Rectal smooth muscle tissue (tissue), 1 donor: Measurements from ENCODE around the gene GALNT9.

Experiments
- H3K27ac ChIP-seq: one replicate; pipeline ENCODE4 v1.7.0; 2013; ENCODE audit warnings: low read depth, low read length, inconsistent platforms
- H3K27me3 ChIP-seq: one replicate; pipeline ENCODE4 v1.7.0; 2013; ENCODE audit warnings: low read length; ENCODE audit not compliant: control insufficient read depth, insufficient read depth
- H3K36me3 ChIP-seq: one replicate; pipeline ENCODE4 v1.7.0; 2013; ENCODE audit warnings: low read length; ENCODE audit not compliant: control insufficient read depth, insufficient read depth
- H3K4me1 ChIP-seq: one replicate; pipeline ENCODE4 v1.7.0; 2013; ENCODE audit warnings: low read length; ENCODE audit not compliant: control insufficient read depth, insufficient read depth
- H3K4me3 ChIP-seq: one replicate; pipeline ENCODE4 v1.7.0; 2013; ENCODE audit warnings: low read length
- H3K9ac ChIP-seq: one replicate; pipeline ENCODE4 v1.7.0; 2013; ENCODE audit warnings: low read length

GALNT9 gene

GRCh38 chr12:132295101-132295526, 34.3 kb downstream of the GALNT9 start:
- H3K27ac ChIP-seq, result no peak overlapping the region
- H3K4me1 ChIP-seq, result no peaks in the 10 kb centered on the region
- no peaks in the 10 kb centered on the region for H3K27me3 ChIP-seq
- no peak overlapping the region for H3K9ac ChIP-seq
- H3K4me3 ChIP-seq, result no peak overlapping the region
- no peaks in the 10 kb centered on the region for H3K36me3 ChIP-seq

- H3K36me3 ChIP-seq, result no peaks in the 10 kb centered on the region
- H3K9ac ChIP-seq, result no peak overlapping the region
- H3K4me1 ChIP-seq, result no peaks in the 10 kb centered on the region
- H3K4me3 ChIP-seq, result no peak overlapping the region
- H3K27ac ChIP-seq, result no peak overlapping the region
- no peaks in the 10 kb centered on the region for H3K27me3 ChIP-seq
Measured at GRCh38 chr12:132294121-132295034, 35.0 kb downstream of the GALNT9 start.

GRCh38 chr12:132292328-132293319, 36.8 kb downstream of the GALNT9 start:
- H3K4me1 ChIP-seq, result no peaks in the 10 kb centered on the region
- no peak overlapping the region for H3K27ac ChIP-seq
- no peaks in the 10 kb centered on the region for H3K27me3 ChIP-seq
- H3K9ac ChIP-seq, result no peak overlapping the region
- no peaks in the 10 kb centered on the region for H3K36me3 ChIP-seq
- H3K4me3 ChIP-seq, result no peak overlapping the region

- Histone ChIP-seq H3K4me3 (no peak overlapping the region), H3K27me3 (no peaks in the 10 kb centered on the region), H3K36me3 (no peaks in the 10 kb centered on the region), H3K9ac (no peak overlapping the region), H3K4me1 (no peaks in the 10 kb centered on the region), H3K27ac (no peak overlapping the region)
Measured at GRCh38 chr12:132291402-132292175, 37.8 kb downstream of the GALNT9 start.

GRCh38 chr12:132290203-132290540, 39.2 kb downstream of the GALNT9 start:
- Histone ChIP-seq H3K9ac (no peak overlapping the region), H3K36me3 (no peaks in the 10 kb centered on the region), H3K4me3 (no peak overlapping the region), H3K27ac (no peak overlapping the region), H3K27me3 (peaks cover 2% of the 10 kb centered on the region), H3K4me1 (no peaks in the 10 kb centered on the region)

GRCh38 chr12:132289356-132290202, 39.8 kb downstream of the GALNT9 start:
- H3K4me3 ChIP-seq, result no peak overlapping the region
- H3K27ac ChIP-seq, result no peak overlapping the region
- H3K36me3 ChIP-seq, result no peaks in the 10 kb centered on the region
- H3K4me1 ChIP-seq, result no peaks in the 10 kb centered on the region
- H3K9ac ChIP-seq, result no peak overlapping the region
- H3K27me3 ChIP-seq, result peaks cover 2% of the 10 kb centered on the region

GRCh38 chr12:132288516-132289215, 40.7 kb downstream of the GALNT9 start:
- H3K4me1 ChIP-seq, result no peaks in the 10 kb centered on the region
- H3K9ac ChIP-seq, result no peak overlapping the region
- H3K27me3 ChIP-seq, result peaks cover 5% of the 10 kb centered on the region
- H3K4me3 ChIP-seq, result no peak overlapping the region
- H3K27ac ChIP-seq, result no peak overlapping the region
- H3K36me3 ChIP-seq, result no peaks in the 10 kb centered on the region

GRCh38 chr12:132287391-132288238, 41.8 kb downstream of the GALNT9 start:
- Histone ChIP-seq H3K4me3 (no peak overlapping the region), H3K4me1 (no peaks in the 10 kb centered on the region), H3K9ac (no peak overlapping the region), H3K27ac (no peak overlapping the region), H3K27me3 (peaks cover 7% of the 10 kb centered on the region), H3K36me3 (no peaks in the 10 kb centered on the region)

GRCh38 chr12:132286912-132287311, 42.5 kb downstream of the GALNT9 start:
- Histone ChIP-seq H3K36me3 (no peaks in the 10 kb centered on the region), H3K27ac (no peak overlapping the region), H3K9ac (no peak overlapping the region), H3K4me3 (no peak overlapping the region), H3K27me3 (peaks cover 7% of the 10 kb centered on the region), H3K4me1 (no peaks in the 10 kb centered on the region)

GRCh38 chr12:132285991-132286681, 43.3 kb downstream of the GALNT9 start:
- Histone ChIP-seq H3K27me3 (peaks cover 7% of the 10 kb centered on the region), H3K4me1 (no peaks in the 10 kb centered on the region), H3K27ac (no peak overlapping the region), H3K9ac (no peak overlapping the region), H3K4me3 (no peak overlapping the region), H3K36me3 (no peaks in the 10 kb centered on the region)
